GM12873 (cell line): ENCODE measurements around the gene WBP2NL.

Source experiments
- CTCF ChIP-seq: IDR thresholded peaks from 2 replicates; pipeline ENCODE4 v1.5.1; 2012; ENCODE audit warnings: low read depth, mild to moderate bottlenecking, moderate library complexity, low read length, control low read depth; ENCODE audit not compliant: insufficient read depth; ENCODE audit errors: missing control alignments

WBP2NL gene

GRCh38 chr22:41996826-41997225 is 1.8 kb upstream of the WBP2NL start:
- TF ChIP-seq CTCF, result no peak

GRCh38 chr22:42000466-42000865 is 1.9 kb downstream of the WBP2NL start:
- no peak for TF ChIP-seq CTCF

GRCh38 chr22:42001121-42001520 is 2.5 kb downstream of the WBP2NL start:
- no peak for TF ChIP-seq CTCF

- TF ChIP-seq CTCF, result no peak
Observed at GRCh38 chr22:42001706-42002105, 3.1 kb downstream of the WBP2NL start.

GRCh38 chr22:42007922-42008321 is 9.3 kb downstream of the WBP2NL start:
- TF ChIP-seq CTCF, result no peak

- TF ChIP-seq CTCF, result no peak
Observed at GRCh38 chr22:42010778-42011177, 12.2 kb downstream of the WBP2NL start.

GRCh38 chr22:42013385-42013784 is 14.8 kb downstream of the WBP2NL start:
- TF ChIP-seq CTCF, result no peak

- TF ChIP-seq CTCF, result no peak
Observed at GRCh38 chr22:42016111-42016510, 17.5 kb downstream of the WBP2NL start.
